HEK293T (cell line): Measurements from ENCODE around the gene GOLIM4.

ENCODE experiments used
- ARNT ChIP-seq: fragments of 450-650 bp; IDR thresholded peaks from 2 replicates; pipeline ENCODE4 v1.6.1; 2017; ENCODE audit warnings: mild to moderate bottlenecking
- BHLHE40 ChIP-seq: fragments of 450-650 bp; IDR thresholded peaks from 2 replicates; pipeline ENCODE4 v1.6.1; 2016; ENCODE audit warnings: mild to moderate bottlenecking, moderate library complexity, borderline replicate concordance
- CTBP1 ChIP-seq: fragments of 450-650 bp; IDR thresholded peaks from 2 replicates; pipeline ENCODE4 v1.6.1; 2016; ENCODE audit warnings: borderline replicate concordance
- ELF4 ChIP-seq: fragments of 450-650 bp; IDR thresholded peaks from 2 replicates; pipeline ENCODE4 v1.6.1; 2017; ENCODE audit warnings: antibody characterized with exemption
- FOXA1 ChIP-seq: fragments of 450-650 bp; IDR thresholded peaks from 2 replicates; pipeline ENCODE4 v1.6.1; 2016; ENCODE audit warnings: mild to moderate bottlenecking
- FOXK2 ChIP-seq: fragments of 450-650 bp; IDR thresholded peaks from 2 replicates; pipeline ENCODE4 v1.6.1; 2016; ENCODE audit warnings: mild to moderate bottlenecking
- FOXM1 ChIP-seq: fragments of 450-650 bp; IDR thresholded peaks from 2 replicates; pipeline ENCODE4 v1.6.1; 2017; ENCODE audit warnings: mild to moderate bottlenecking, borderline replicate concordance
- L3MBTL2 ChIP-seq: fragments of 450-650 bp; conservative IDR thresholded peaks from 2 replicates; pipeline ENCODE4 v1.6.1; 2016; ENCODE audit warnings: mild to moderate bottlenecking
- NFRKB ChIP-seq: fragments of 450-650 bp; IDR thresholded peaks from 2 replicates; pipeline ENCODE4 v1.6.1; 2016; ENCODE audit warnings: mild to moderate bottlenecking, moderate library complexity
- SP1 ChIP-seq: fragments of 450-650 bp; IDR thresholded peaks from 2 replicates; pipeline ENCODE4 v1.6.1; 2017
- SUZ12 ChIP-seq: fragments of 450-650 bp; IDR thresholded peaks from 2 replicates; pipeline ENCODE4 v1.6.1; 2016; ENCODE audit warnings: mild to moderate bottlenecking

DNA sequence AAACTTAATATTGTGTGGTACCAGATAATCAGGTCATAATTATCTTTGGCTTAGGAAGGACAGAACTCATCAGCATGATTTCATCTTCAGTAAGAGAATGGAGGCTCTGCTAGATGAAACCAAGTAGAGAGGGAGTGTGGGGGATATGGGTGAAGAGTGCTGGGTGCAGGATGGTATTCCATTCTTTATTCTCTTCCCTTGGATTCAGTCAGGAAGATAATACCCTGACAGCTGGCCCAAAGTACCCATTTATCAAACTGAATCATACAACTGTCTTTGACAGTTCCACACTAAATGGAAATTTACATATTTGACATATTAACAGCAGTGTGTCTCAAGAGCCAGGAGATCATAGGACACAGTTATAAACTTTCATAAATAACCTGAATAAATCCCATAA is 44.7 kb downstream of the GOLIM4 start:
- no peak for TF ChIP-seq L3MBTL2
- TF ChIP-seq FOXK2: no peak
- TF ChIP-seq BHLHE40: no peak
- TF ChIP-seq FOXM1: no peak
- TF ChIP-seq NFRKB: no peak
- no peak for TF ChIP-seq SUZ12
- TF ChIP-seq SP1: no peak
- TF ChIP-seq ELF4: no peak
- no peak for TF ChIP-seq ARNT
- TF ChIP-seq FOXA1: no peak
- no peak for TF ChIP-seq CTBP1
